GM18868 (cell line): Measurements from ENCODE around the gene DNM1.
A peak's percentile ranks its signal among the peaks of the same experiment; 100 is the strongest.
"Not testable (repeated sequence)": the region's sequence is repeated elsewhere in the genome, so short reads cannot be mapped to it uniquely, and the experiment has no call there.

Experiments
- ATAC-seq: cut with Tn5 transposase; IDR thresholded peaks from one replicate; pipeline ENCODE4 v1.9.1; 2021; ENCODE audit warnings: mild to moderate bottlenecking, moderate library complexity; ENCODE audit not compliant: unreplicated experiment

The DNM1 gene

DNA sequence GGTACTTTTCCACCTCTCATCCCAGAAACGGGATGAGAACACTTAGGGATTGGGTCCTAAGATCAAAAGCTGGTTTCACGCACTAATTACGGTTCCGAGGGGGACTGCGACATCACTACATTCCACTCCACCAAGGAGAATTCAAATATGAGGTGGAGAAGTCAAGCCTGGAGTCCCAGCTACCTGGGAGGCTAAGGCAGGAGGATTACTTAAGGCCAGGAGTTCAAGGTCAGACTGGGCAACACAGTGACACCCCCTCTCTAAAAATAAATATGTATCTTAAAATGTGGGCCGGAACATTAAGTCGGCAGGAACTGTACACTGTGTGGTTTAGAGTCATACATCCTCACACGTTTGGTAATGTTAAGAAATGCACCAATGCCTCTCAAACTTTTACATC is 71.1 kb downstream of the DNM1 start:
- ATAC-seq: no peak

DNA sequence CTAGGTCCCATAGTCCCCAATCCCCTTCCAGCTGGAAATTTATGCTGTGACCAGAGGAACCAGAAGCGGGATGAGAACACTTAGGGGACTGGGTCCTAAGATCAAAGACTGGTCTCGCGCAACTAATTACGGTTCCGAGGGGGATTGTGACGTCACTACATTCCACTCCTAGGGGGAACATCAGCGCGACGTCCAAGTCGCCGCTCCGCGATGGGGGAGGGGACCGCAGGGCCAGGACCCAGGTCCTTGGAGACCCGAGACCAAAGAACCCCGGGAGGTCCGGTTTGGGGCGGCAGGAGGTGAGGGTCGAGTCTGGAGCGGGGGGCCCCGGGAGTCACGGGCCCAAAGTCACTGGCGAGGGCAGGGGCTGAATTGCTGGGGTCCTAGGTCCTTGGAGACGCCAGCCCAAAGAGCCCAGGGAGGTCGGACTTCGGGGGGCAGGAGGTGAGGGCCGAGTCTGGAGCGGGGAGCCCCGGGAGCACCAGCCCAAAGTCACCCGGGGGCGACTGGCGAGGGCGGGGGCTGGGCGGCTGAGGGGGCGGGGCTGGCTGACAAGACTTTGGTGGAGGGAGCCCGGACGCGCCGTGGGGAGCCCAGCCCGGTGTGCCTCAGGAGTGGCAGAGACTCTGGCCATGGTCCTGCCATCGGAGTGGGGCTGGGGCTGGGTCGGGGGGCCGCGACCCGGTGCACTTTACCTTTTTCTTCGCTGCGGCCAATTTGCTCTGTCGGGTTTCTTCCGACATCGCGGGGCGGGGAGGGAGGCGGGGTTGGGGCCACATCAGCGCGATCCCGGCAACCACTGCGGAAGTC is 72.2 kb downstream of the DNM1 start, which contains the start of gene GOLGA2:
Gene GOLGA2, minus strand, starts transcription at position 810 of the 810 bp plus-strand sequence. Its CDS starts 31 bp downstream, at position 779.
- ATAC-seq: peak; percentile 50

DNA sequence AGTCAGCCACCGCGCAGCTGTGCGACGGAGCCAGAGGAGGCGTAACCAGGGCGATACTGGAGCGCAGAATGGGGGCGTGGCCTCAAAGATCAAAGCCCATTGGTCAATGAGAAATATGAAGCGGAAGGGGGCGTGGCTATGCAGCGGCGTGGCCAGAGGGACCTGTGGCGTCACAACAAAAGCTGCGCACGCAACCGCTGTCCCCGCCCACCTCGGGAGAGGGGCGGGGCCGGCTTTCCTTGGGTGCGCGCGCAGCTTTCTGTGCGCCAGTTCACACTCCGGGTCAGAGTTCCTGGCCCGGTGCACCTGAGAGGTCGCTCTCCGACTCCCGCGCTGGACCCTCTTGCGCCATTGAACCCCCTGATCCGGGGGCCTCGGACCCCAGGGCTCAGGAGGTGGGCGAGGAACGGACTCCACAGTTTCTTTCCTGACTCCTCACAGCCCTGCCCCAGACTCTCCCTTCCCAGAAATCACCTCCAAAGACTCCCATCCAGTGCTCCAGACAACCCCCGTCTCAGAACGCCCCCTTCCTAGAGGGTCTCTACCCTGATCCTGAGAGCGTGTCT is 72.9 kb downstream of the DNM1 start, which contains the start of gene SWI5:
Gene SWI5, plus strand, starts transcription at position 269 of the 566 bp plus-strand sequence.
- ATAC-seq: peak; percentile 97

DNA sequence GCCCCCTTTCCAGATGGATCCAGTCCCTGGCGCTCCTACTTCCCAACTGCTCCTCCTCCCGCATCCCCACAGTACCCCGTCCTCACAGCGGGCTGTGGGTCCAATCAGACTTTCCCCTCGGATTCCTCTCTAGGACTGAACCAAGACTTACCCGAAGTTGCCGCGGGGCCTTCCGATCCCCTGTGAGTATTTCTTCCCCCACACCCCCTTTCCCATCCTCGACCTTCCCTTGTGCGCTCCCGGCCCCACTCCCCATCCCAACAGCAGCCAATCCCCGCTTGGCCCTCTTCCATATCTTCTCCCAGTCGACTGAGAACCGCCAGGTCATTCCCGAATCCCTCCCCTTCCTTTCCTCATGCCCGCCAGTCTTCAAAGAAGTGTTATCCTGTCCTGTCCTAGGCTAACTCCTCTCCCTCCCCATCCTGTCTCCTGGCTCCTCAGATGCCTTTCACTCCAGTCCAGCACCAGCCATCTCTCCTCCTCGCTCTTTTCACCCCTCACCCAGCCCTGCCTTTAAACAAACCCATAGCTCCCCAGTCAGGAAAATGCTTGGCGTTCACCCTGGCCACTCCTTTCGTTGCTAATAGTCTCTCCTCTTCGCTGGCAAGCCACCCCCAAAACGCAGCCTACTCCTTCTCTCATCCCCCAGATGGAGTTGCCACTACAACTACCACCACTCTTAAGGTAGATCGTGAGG is 73.5 kb downstream of the DNM1 start:
- ATAC-seq: no peak

DNA sequence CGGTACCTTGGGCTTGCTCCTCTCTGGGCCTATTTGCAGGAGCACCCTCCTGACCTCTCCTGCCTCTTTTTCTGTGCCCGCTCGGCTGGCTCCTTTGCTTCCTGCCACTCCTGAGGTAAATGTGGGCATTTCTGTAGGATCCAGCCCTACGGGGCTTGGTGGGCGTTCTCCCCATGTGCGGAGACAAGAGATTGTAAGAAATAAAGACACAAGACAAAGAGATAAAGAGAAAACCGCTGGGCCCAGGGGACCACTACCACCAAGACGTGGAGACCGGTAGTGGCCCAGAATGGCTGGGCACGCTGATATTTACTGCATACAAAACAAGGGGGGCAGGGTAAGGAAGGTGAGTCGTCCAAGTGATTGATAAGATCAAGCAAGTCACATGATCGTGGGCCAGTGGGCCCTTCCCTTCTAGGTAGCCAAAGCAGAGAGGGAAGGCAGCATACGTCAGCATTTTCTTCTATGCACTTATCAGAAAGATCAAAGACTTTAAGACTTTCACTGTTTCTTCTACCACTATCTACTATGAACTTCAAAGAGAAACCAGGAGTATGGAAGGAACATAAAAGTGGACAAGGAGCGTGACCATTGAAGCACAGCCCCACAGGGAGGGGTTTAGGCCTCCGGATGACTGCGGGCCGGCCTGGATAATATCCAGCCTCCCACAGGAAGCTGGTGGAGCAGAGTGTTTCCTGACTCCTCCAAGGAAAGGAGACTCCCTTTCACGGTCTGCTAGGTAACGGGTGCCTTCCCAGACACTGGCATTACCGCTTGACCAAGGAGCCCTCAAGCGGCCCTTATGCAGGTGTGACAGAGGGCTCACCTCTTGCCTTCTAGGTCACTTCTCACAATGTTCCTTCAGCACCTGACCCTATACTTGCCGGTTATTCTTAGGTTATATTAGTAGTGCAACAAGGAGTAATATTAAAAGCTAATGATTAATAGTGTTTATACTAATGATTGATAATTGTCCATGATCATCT is 76.2 kb downstream of the DNM1 start:
- ATAC-seq: not testable (repeated sequence)

DNA sequence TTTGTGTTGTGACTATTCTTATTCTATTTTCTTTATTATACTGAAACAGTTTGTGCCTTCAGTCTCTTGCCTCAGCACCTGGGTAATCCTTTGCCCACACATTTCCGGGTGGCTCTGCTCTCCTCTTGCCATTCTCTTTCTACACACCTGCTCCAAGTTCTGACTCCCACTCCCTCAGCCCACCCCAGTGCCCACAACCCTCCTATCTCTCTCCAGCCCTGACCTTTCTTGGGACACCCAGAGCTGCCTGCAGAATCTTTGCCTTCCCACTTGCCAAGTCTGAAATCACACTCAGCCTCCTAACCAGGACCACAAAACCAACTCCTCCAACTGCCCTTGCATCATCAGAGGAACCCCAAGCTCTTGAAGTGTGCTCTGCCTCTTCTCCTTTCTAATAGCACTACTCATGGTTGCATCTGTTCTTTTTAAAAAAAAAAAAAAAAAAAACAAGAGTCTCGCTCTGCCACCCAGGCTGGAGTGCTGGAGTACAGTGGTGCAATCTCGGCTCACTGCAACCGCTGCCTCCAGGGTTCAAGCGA is 77.0 kb downstream of the DNM1 start:
- ATAC-seq: no peak

DNA sequence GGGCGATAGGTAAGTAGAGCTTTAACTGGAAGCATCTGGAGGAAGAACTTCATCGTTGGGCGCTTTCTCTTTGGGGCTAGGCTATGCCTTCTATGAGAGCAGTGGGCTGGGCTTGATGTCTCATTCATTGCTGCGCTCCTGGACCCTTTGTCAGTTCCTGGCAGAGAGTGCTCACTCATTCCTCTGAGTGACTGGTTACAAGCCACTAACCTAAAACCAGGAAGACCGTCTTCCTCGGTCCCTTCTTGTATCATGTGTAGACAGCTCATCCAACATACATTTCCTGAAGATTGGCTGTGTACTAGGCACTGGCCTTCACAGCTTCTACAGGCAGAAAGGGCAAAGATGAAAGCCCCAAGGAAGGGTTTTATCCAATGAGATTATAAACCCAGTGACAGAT is 79.3 kb downstream of the DNM1 start:
- no peak for ATAC-seq

DNA sequence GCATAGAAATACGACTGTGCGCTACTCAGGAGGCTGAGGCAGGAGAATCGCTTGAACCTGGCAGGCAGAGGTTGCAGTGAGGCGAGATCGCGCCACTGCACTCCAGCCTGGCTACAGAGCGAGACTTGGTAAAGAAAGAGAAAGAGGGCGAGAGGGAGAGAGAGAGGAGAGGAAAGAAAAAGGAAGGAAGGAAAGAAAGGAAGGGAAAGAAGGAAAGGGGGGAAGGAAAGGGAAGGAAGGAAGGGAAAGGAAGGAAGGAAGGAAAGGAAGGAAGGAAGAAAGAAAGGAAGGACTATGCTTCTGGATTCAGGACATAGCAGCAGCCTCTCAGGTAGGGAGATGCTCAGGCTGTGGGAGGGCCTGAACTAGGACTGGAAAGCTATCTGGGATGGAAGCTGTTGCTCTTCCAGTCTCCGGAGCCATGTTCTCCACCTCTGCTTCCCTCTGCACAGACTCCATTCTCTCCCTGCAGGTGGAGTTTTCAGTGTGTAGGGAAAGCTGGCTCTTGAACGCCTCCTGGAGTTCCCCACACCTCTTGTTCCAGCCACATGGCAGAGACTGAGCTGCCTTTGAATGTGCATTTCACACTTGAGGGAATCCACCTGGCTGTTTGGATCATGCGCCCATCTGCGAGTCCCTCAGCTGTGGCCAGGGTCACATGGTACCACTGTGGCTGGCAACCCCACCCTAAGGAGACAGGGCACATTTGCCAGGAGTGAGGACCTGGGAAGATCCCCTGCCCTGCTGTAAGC is 82.0 kb downstream of the DNM1 start:
- no peak for ATAC-seq

DNA sequence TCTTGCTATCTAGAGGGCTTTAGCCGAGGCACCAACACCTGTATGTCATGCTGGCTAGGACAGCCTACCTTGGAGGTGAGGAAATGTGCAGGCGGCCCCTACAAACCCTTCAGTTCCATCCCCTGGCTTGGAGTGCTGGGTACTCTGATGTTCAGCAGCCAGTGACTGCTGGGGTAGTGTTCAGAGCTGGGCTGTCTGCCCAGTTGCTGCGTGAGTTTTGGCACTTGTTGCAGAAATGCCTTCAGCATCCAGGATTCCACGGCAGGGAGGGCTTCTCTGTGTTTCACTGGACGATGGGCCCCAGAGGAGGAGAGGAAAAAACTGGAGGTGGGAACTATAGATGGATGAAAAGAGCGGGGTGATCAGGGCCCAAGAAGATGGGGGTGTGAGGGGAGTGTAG is 83.3 kb downstream of the DNM1 start:
- ATAC-seq: no peak

DNA sequence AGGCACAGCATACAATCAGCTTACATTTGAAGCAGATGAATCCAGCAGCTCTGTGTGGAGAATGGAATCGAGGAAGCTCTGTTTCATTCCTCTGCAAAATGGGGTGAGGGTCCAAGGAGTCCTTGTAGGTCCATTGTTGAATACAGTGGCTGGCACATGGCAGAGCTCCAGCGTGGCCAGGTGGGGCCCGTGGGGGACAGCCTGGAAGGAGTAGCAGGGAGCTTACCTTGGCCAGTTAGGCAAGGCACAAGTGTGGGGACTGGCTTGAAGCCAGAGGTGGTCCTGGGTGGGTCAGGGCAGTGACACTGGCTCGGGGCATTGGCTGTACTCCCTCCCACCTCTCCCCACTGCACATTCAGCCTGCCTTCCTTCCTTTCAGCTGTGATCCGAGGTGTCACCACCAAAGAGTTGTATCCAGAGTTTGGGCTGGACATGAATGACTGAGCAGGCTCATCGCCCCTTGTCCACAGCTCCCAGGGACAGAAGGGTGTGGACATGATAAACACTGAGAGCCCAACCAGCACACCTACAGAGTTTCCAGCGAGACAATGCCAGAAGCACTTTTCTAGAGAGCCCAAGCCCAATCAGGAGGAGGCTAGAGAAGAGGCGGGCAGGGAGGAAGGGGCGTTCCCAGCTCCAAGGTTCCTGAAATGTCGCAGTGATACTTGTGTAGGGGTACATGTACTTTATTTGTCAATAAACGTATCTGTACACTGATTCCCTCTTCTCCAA is 85.3 kb downstream of the DNM1 start:
- ATAC-seq: no peak

DNA sequence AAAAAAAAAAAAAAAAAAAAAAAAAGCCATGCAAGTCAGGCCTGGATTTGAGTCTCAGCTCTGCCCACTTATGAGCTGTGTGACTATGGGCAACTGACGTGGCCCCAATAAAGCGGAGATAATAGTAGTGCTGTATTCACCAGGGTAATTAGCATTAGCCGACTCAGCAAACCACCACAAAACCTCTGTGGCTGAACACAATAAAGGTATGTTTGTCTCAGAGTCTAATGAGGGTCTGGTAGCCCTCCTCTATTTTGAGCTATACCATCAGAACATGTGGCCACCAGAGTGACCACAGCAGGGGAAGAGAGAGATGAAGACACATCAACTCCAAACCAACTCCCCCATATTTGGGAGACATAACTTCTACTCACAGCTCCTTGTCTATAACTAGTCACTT is 88.8 kb downstream of the DNM1 start:
- no peak for ATAC-seq

DNA sequence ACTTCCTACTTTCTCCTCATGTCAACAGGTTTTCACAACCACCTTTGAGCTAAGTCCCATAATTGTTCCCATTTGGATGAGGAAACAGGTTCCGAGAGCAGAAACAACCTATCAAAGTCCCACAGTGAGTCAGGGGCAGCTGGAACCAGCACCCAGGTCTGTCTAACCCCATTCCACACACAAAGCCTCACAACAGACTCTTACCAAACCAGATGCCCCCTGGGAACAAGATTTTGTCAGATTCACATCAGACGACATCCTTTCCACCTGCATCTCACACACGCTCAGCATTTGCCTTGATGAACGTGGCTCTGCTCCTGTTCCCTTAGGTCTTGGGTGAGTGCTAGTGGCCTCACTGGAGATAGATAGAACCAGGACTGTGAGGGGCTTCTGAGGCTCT is 89.9 kb downstream of the DNM1 start:
- no peak for ATAC-seq

DNA sequence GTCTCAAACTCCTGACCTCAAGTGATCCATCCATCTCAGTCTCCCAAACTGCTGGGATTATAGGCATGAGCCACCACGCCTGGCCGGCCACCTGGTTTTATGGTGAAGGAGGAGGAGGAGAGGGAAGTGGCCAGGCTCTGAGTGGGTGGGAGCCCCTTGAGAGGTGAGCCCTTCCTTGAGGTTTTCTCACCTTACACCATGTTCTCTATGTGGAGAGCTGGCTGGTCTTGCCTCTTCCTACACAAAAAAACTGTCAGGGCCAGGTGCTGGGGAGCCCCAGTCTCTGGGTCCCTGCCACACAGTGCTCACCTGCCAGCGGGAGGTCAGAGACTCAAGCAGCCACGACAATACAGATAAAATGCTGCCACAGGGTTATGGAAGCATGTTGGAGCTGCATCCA is 91.0 kb downstream of the DNM1 start:
- no peak for ATAC-seq

DNA sequence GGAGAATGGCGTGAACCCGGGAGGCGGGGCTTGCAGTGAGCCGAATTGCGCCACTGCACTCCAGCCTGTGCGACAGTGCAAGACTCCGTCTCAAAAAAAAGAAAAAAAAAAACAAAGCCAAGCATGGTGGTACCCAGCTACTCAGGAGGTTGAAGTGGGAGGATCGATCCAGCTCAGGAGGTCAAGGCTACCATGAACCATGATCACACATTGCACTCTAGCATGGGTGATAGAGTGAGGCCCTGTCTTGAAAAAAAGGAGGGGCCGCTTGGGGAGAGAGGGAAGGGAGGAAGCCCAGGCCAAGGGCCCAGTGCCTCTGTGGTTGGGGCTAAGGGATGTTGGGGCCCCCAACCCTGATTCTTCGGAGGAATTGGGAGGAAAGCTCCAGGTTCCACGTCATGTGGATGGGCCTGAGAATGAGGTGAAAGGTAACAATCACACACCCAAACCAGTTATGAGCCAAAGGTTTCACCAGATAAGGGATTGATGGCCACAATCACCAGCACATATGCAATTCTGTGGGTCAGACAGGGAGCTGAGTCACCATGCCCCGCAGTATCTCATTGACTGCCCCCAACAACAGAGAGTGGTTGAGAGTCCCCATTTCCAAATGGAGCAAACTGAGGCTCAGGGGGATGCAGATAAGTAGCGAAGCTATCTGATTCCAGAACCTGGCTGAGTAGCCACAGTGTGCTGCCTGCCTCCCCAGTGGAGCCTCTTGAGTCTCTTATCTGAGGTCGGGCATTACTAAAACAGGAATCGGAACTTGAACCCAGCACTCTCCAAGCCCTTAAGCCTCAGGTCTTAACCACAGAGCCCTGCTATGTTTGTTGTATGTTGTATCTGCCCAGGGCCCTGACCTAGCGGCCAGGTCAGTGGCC is 93.4 kb downstream of the DNM1 start:
- no peak for ATAC-seq

DNA sequence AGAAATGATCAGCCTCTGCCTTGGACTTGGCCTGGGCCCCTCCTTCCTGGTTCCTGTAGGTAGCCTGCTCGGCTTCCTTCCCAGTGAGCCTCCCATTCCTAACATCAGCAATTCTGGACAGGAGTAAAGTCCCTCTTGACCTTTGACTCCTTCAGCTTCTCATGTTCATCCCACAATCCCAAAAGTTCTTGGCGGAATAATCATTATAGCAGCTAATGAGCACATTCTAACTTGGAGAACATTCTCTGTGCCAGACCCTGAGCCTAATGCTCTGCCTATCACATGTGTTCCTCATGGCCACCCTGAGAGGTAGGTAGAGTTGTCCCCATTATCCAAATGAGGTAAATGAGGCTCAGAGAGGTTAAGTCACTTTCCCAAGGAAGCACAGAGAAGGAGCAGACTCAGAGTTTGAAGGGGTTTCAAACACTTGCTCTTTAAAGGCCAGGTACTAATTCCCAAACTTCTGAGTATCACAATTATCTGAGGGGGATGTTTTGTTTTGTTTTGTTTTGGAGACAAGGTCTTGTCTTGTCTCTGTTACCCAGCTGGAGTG is 94.1 kb downstream of the DNM1 start:
- no peak for ATAC-seq

DNA sequence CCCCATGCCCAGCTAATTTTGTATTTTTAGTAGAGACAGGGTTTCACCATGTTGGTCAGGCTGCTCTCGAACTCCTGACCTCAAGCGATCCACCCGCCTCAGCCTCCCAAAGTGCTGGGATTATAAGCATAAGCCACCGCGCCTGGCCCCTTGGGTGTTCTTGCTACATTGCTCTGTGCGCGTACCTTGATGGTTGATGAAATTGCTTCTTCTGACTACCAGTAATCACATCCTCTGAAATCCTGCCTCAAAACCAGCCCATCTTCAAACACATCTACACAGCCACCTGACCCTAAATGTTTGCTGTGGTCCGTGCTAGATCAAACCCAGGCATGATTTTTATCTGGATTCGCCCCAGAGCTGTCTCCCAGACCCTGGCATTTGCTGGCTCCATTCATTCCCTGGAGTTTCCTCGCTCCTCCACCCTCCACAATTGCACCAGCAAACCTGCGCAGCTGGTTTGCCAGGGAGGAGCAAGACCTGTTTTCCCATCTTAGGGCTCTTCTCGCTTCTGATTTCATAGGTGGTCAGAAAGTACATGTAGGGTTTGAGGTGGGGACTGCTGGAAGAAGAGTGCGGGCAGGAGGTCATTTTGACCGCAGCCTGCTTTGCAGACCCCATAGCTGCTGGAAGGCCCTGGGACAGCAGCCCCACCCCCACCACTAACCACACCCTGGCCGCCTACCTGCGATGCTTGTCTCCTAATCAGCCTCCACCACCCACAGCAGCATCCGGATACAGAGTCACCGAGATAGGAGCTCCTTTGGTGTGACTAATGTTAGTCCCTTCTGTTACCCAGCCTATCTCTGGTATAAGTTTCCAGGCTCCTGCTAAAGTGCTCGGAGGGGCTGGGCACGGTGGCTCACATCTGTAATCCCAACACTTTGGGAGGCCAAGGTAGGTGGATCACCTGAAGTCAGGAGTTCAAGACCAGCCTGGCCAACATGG is 95.6 kb downstream of the DNM1 start:
- no peak for ATAC-seq
